GM19397 (cell line): ENCODE data around the gene CBX8.

Experiments
- ATAC-seq: cut with Tn5 transposase; IDR thresholded peaks from one replicate; pipeline ENCODE4 v1.9.1; 2021; ENCODE audit warnings: mild to moderate bottlenecking, moderate library complexity; ENCODE audit not compliant: unreplicated experiment

Gene CBX8

GRCh38 chr17:79821331-79822095 lies 24.6 kb upstream of the CBX8 start:
- ATAC-seq: no peak

DNA sequence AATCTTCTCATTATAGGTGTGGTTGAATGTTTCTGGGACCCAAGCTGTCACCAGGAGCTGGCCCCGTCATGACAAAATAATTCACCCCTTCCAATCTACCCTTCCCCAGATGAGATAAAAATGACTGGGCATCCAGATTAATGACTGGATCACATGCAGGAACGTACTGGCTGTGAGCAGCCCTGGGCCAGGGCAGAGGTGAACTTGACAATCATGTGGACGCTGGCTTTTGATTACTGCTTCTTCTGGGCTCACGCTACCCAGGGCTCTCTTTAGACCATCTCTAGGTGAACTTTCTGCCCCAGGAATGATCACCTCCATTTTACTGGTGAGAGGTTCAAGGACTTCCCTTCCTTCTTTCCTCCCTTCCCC lies 24.1 kb upstream of the CBX8 start:
- no peak for ATAC-seq

DNA sequence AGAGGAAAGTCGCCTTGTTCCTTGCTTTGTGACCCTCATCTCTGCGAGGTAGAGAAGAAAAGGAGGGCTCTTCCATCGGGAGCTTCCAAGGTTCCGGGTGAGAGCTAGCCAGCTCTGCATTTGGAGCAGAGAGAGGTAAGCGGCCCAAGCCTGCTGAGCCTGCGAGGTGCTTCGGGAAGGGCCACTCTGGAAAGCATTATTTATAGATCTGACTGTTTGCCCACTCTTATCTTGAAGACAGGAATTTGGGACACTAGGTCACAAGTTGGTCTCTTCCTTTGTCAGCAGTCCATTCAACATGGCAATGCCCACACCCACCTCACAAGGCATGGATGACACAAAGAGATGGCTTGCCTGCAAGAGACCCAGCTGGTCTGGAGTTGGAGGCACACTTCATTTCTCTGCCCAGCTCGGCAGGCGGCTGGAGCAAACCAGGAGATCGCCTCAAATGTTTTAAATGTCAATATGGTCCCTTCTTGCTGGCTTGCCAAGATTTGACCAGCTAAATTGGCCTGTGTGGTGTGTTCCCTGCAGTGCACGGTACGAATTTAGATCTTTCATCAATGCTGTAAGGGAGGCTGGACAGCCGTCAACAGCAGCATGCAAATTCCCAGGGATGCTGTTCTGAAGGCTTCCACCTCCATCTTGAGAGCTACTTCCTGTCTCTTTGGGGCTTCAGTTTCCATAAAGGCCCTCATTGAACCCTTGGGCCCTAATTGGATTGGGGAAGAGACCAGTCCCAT lies 22.8 kb upstream of the CBX8 start:
- no peak for ATAC-seq

DNA sequence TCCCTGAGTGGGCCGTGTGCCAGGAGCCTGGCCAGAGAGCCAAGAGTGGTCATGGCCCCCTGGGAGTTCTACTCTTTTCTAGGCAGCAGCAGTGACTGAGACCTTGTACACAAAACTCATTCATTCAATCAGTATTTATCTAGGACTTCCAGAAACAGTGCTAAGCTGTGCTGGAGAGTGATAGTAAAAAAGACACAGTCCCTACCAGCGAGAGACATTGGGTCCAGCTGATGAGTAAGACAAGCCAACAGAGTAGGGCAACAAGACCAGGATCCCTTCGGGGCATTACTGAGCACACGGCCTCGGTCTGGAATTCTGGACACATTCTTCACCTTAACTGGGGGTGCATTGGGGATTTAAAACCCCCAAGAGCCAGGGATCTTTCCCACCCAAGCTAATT lies 22.2 kb upstream of the CBX8 start:
- ATAC-seq: no peak

DNA sequence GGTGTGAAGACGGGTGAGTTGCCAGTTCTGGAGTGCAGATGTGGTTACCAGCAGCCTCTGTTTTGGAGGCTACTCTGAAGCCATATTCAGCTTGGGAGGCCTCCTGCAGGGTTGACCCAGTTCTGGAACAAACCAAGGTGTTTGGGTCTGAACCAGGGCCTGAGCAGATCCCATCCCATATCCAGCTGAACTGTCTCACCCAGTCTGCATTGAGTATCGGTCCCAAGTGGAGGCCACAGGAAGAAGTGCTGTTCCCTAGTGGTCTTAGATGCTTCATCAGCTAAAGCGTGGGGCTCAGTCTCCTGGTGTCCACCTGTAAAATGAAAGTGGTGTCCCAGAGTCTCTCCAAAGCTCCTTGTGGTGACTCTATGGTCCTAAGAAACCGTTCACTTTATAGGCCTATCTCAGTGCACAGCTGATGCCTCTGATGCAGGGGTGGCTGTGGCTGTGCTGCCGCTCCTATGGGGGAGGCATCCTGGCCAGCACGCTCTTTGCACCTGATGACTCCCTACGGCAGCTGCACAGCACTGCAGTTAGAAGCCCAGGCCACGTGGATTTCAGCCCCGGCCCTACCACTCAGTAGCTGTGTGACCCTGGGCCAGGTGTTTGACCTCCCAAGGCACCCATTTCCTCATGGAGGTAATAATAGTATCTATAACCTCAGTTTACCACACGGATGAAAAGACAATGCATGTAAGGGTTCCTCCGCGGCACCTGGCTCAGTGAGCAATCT lies 21.3 kb upstream of the CBX8 start:
- ATAC-seq: no peak

GRCh38 chr17:79815836-79816461 lies 19.1 kb upstream of the CBX8 start:
- no peak for ATAC-seq

DNA sequence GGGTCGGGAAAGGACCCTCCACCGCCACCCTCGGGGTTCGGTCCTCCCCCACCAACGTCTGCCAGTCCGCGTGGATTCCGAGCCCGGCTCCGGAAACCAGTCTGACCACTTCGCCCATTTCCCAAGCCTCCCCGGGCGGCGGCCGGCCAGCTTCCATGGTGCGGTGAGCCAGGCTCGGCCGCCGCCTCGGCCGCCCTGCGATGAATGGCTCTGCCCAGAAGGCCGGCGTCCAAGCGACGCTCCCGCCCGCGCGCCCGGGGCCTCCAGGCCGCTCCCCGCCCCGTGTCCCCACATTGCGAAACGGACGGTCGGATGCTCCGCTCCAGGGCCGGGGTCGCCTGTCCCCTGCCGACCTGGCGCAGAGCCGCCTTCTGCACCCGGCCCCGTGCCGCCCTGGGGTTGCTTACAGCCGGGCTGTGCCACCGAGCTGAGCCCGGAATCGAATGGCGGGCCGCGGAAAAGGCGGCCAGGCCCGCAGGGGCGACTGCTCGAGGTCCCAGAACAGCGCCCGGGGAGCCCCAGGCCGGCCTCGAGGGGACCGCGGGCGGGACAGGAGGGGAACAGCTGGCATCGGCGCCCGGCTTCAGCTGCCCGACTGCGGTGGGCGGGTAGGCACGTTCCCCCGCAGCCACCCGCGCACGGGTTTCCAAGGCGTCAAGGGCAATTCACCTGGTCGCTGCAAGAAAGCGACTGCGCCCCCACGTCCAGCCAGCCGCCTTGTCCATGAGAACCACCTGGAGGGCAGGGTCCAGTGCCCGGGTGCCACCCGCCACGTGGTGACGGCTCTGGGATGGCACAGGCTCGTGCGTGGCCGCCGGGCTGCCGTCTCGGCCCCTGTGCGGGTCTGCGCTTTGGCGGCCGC lies 18.3 kb upstream of the CBX8 start:
- no peak for ATAC-seq

DNA sequence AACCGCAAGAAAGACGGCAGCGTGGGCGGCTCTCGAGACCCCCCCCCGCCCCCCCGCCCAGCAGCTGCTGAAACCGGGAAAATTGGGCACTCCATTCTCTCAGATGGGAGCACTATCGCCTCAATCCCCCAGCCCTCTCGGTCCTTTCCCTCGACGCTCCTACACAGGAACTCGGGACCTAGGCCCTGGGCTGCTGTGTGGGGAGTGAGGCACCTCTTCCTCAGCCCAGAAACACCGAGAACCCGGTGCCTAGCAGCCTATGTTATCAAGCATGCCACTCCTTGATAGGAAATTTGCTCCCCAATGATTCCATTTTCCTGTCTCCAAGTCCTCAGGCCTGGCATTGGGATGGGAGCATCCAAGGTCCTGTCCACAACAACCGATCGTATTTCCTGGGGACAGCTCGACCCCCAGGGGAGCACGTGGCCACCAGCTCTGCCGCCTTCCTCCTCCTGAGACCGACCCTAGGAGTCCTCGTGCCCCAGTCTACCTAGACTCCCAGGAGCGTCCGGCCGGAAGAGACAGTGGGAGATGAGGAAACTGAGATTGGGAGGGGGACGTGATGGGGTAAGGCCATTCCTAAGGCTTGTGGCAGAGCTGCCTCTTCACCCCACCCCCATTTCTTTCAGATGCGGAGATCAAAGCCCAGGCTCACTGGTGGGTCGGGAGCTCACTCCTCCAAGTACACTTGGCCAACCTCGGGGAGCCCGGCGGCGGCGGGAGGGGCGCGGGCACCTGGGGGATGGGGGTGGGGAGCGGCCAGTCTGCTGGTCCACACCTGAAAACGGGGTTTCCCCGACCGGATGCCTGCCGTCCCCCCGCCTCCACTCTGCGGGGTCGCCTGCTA lies 17.5 kb upstream of the CBX8 start:
- no peak for ATAC-seq

DNA sequence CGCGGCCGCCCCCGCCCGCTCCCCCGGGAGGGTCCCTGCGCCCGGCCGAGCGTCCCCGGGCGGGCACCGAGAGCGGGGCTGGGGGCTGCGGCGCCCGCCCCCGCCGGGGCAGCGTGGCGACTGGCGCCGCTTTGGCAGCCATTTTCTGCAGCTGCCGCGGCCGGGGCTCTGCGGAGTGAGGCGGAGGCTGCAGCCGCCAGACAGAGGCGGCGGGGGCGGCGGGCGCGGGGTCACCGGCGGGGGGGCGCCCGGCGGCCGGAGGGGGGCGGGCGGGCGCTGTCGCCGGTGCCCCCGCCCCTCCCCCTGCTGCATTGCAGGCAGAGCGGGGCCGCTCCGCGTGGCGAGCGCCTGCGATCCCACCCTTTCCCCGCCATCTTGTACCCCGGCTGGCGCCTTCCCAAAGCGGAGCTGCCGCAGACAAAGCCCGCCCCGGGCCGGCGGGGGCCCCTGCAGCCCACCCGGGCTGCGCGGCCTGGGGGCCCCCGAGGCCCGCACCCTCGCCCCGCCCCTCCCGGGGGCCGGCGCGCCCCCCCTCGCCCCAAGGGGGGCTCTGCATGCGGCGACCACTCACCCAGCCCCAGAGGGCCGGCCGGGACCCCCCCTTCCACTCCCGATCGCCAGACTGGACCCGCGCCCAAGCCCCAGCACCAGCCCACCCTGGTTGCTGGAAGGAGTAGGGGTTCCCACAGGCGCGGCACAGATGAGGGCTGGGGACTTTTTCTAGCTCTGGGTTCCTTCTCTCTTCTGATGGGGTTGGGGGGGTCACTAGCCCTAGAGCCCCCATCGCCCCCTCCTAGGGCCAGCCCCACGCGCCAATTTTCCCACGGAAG lies 16.6 kb upstream of the CBX8 start:
- ATAC-seq: no peak

DNA sequence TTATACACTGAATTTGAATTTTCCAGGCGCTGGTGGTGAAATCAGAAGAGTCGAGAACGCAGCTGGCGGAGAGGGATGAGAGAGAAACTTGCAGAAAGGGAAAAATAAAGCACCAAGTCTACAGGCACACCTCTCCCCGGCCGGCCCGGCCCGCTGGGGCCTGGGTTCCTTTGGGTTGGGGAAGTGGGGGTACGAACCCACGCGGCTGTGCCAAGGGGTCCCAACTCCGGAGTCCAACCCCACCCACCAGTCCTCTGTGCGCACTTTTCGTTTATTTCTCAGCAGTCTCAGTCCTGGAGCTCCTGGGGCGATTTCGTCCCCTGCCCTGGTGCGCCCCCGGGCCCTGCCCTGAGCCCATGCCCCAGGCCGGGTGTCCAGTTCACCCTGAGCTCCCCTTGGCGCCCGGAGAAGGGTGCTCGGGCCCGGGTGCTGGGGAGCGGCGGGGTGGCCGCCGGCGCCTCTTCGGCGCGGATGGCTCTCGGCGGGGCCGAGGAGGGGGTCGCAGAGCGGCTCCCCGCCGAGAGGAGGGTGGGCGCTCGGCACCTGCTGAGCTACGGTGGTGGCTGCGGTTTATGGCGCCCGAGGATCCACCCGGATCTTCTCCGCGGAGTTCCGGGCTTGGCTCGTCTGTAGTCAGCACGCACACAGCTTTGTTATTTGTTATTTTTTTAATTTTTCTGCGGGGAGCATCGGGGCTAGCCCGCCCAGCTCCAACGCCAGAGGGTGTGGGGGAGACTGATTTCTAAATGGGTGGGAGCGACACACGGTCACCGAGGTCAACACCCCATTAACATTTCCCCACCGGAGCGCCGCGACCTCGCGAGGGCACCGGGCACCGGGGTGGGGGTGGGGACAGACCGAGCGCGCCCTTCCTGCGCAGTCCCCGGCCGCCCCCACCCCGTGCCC lies 15.7 kb upstream of the CBX8 start:
- no peak for ATAC-seq

DNA sequence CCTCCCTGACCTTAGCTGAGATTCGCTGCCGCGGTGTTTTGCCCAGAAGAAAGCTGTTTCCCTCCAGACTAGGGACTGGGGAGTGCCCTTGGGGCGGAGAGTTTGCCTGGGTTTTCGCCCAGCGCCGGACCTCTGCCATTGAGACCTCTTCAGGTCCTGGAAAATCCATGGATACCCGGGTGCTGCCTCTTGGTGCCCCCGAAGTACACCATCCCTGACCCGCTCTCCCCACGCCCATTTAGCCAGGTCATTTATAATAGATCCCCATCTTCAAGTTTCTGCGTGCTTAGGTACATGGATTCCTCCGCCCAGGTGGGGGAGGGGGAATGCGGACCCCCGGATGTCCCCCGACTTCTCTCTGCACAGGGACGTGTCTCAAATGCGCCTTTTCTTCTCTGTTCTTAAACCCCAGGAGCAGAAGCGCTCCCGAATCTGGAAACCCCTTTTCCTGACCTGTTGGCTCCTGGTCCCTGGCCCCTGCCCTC lies 15.0 kb upstream of the CBX8 start:
- no peak for ATAC-seq

DNA sequence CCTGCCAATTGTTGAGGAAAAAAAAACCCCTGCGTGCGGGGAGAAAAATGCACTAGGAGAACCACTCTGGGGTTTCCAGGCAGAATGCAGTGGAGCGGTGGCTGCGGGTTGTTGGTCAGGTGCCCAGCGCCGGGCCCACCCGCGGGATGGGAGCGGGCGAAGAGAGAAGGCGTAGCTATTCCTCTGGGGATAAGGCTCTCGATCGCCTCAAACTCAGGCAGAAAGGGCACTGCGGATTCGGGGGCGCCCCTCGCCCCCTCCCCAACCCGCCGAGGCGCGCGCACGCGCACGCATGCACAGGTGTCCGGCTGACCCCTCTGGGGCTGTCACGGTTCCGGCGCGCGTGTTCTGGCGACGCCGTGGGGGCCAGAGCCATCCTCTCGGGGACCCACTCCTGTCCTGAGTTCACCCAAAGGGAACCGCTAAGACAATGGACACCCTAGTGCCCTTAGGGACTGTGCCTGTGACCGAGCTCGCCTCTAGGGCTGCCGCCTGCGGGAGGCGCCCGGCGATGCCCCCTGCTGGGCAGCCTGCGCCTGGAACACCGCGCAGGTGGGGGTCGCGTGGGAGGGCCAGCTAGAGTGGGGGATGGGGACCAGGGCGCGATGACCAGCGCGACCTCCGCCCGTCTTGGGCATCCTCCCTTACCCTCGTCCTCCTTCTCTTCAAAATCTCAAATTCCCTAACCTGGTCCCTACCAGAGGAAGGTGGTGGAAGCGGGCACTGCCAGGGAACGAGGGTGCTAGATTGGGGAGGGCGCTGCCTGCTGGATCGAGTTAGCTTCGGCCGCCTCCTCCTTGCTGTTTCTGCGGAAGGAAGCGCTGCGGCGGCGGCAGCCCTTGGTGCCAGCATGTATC lies 14.4 kb upstream of the CBX8 start:
- no peak for ATAC-seq

- ATAC-seq: peak; percentile 72
Measured at GRCh38 chr17:79810130-79811010, 13.5 kb upstream of the CBX8 start.

- ATAC-seq: no peak
Measured at GRCh38 chr17:79809530-79810129, 12.8 kb upstream of the CBX8 start.
